Body of pancreas (tissue), 4 donors: ENCODE measurements around the gene RNLS.

Source experiments
- CTCF ChIP-seq, 7 experiments: fragments of 450-650 bp in 4 of 7; fragments of 200-600 bp in 3 of 7; sonication (generic) in 3 of 7; IDR thresholded peaks; one replicate each; pipeline ENCODE4 v1.5.1; 2016 to 2019; ENCODE audit warnings: antibody characterized with exemption in 7 of 7
- POLR2A ChIP-seq, 3 donors: fragments of 450-650 bp; IDR thresholded peaks; one replicate each; pipeline ENCODE4 v1.6.1; 2016; ENCODE audit warnings: antibody characterized with exemption in 3 of 3, mild to moderate bottlenecking in 2 of 3

- no peak for TF ChIP-seq CTCF (IDR thresholded peaks at IDR 0.05)
- no peak for TF ChIP-seq POLR2A (IDR thresholded peaks at IDR 0.05)
These were observed 312.9 kb downstream of the RNLS start for GRCh38 chr10:88270061-88270808.
